Measurements from ENCODE around the gene CHD3.

Gene CHD3

GRCh38 chr17:7884581-7885366 lies 3.8 kb upstream of the CHD3 start:
- Histone ChIP-seq H3K27ac (ENCODE audit: low read length) (no peak overlapping the region), H3K4me1 (ENCODE audit: low read length) (peaks cover 16% of the 10 kb centered on the region), H3K36me3 (replicated peaks; ENCODE audit: insufficient read depth, low read length) (no peaks in the 10 kb centered on the region), H3K4me3 (ENCODE audit: low read length) (peak overlapping the region; percentile 68; the same call in 1 of the 2 replicates), H3K9ac (ENCODE audit: low read length) (no peak overlapping the region), H3K79me2 (ENCODE audit: low read length) (no peaks in the 10 kb centered on the region), H3F3A (ENCODE audit: insufficient read depth, low read length) (peaks cover 4% of the 10 kb centered on the region; the same call in 1 of the 2 replicates), H2AFZ (ENCODE audit: low read length) (no peak overlapping the region), H3K27me3 (replicated peaks; ENCODE audit: insufficient read depth, low read length) (peaks cover 79% of the 10 kb centered on the region), H4K20me1 (ENCODE audit: insufficient read depth, low read length) (no peaks in the 10 kb centered on the region), H3K9me3 (replicated peaks; ENCODE audit: insufficient read depth, low read length) (no peaks in the 10 kb centered on the region), H3K9me2 (replicated peaks; ENCODE audit: insufficient read depth, low read length) (no peaks in the 10 kb centered on the region), H3K4me2 (ENCODE audit: low read depth, low read length) (no peak overlapping the region)
- no peak for DNase-seq
- TF ChIP-seq CTCF (IDR thresholded peaks at IDR 0.05; ENCODE audit: low read length) (no peak), EZH2 (optimal IDR thresholded peaks at IDR 0.05; ENCODE audit: low read depth, low read length) (no peak), EZH2phosphoT487 (IDR thresholded peaks at IDR 0.05; ENCODE audit: low read length) (no peak)

- peak; percentile 28 for DNase-seq
- Histone ChIP-seq H3K27me3 (replicated peaks; ENCODE audit: insufficient read depth, low read length) (peaks cover 78% of the 10 kb centered on the region), H3K4me1 (ENCODE audit: low read length) (peaks cover 16% of the 10 kb centered on the region), H3K9ac (ENCODE audit: low read length) (peak overlapping the region; percentile 27; the same call in 1 of the 2 replicates), H3K27ac (ENCODE audit: low read length) (no peak overlapping the region), H3K79me2 (ENCODE audit: low read length) (no peaks in the 10 kb centered on the region), H3K9me3 (replicated peaks; ENCODE audit: insufficient read depth, low read length) (no peaks in the 10 kb centered on the region), H3K4me3 (ENCODE audit: low read length) (peak overlapping the region; percentile 68), H2AFZ (ENCODE audit: low read length) (peak overlapping the region; percentile 66), H3K9me2 (replicated peaks; ENCODE audit: insufficient read depth, low read length) (no peaks in the 10 kb centered on the region), H3K4me2 (ENCODE audit: low read depth, low read length) (peak overlapping the region; percentile 94), H3F3A (ENCODE audit: insufficient read depth, low read length) (peaks cover 4% of the 10 kb centered on the region; the same call in 1 of the 2 replicates), H4K20me1 (ENCODE audit: insufficient read depth, low read length) (no peaks in the 10 kb centered on the region), H3K36me3 (replicated peaks; ENCODE audit: insufficient read depth, low read length) (no peaks in the 10 kb centered on the region)
- TF ChIP-seq EZH2phosphoT487 (IDR thresholded peaks at IDR 0.05; ENCODE audit: low read length) (no peak), CTCF (IDR thresholded peaks at IDR 0.05; ENCODE audit: low read length) (no peak), EZH2 (optimal IDR thresholded peaks at IDR 0.05; ENCODE audit: low read depth, low read length) (no peak)
These were observed 3.0 kb upstream of the CHD3 start for GRCh38 chr17:7885367-7886226.

GRCh38 chr17:7886227-7887037 lies 2.2 kb upstream of the CHD3 start:
- Histone ChIP-seq H3F3A (ENCODE audit: insufficient read depth, low read length) (peaks cover 4% of the 10 kb centered on the region; the same call in 1 of the 2 replicates), H3K9me3 (replicated peaks; ENCODE audit: insufficient read depth, low read length) (no peaks in the 10 kb centered on the region), H2AFZ (ENCODE audit: low read length) (peak overlapping the region; percentile 66), H3K36me3 (replicated peaks; ENCODE audit: insufficient read depth, low read length) (no peaks in the 10 kb centered on the region), H3K4me1 (ENCODE audit: low read length) (peaks cover 16% of the 10 kb centered on the region), H3K9ac (ENCODE audit: low read length) (peak overlapping the region; percentile 27; the same call in 1 of the 2 replicates), H3K9me2 (replicated peaks; ENCODE audit: insufficient read depth, low read length) (no peaks in the 10 kb centered on the region), H3K79me2 (ENCODE audit: low read length) (no peaks in the 10 kb centered on the region), H3K27ac (ENCODE audit: low read length) (no peak overlapping the region), H4K20me1 (ENCODE audit: insufficient read depth, low read length) (no peaks in the 10 kb centered on the region), H3K4me2 (ENCODE audit: low read depth, low read length) (peak overlapping the region; percentile 94), H3K4me3 (ENCODE audit: low read length) (peak overlapping the region; percentile 68), H3K27me3 (replicated peaks; ENCODE audit: insufficient read depth, low read length) (peaks cover 76% of the 10 kb centered on the region)
- no peak for DNase-seq
- TF ChIP-seq EZH2phosphoT487 (IDR thresholded peaks at IDR 0.05; ENCODE audit: low read length) (no peak), EZH2 (optimal IDR thresholded peaks at IDR 0.05; ENCODE audit: low read depth, low read length) (peak; percentile 79)
